Measurements from ENCODE around the gene HOXB5.

HOXB5 gene

GRCh38 chr17:48593126-48593829 is at the start of gene HOXB5:
Gene HOXB5 (minus strand): TSS chr17:48593779. CDS start chr17:48593682, 97 bp downstream.
- no peak for DNase-seq (ENCODE audit: low read depth)

- DNase-seq (ENCODE audit: low read depth): no peak
Measured at GRCh38 chr17:48642843-48643696, 49.5 kb upstream of the HOXB5 start.

GRCh38 chr17:48642059-48642842 is 48.7 kb upstream of the HOXB5 start:
- no peak for DNase-seq (ENCODE audit: low read depth)

GRCh38 chr17:48641541-48642058 is 48.0 kb upstream of the HOXB5 start:
- no peak for DNase-seq (ENCODE audit: low read depth)

GRCh38 chr17:48640858-48641180 is 47.2 kb upstream of the HOXB5 start:
- DNase-seq (ENCODE audit: low read depth): no peak

GRCh38 chr17:48639982-48640857 is 46.6 kb upstream of the HOXB5 start:
- no peak for DNase-seq (ENCODE audit: low read depth)

GRCh38 chr17:48639136-48639535 is 45.6 kb upstream of the HOXB5 start:
- DNase-seq (ENCODE audit: low read depth): no peak

- no peak for DNase-seq (ENCODE audit: low read depth)
Measured at GRCh38 chr17:48637323-48638260, 44.0 kb upstream of the HOXB5 start.

- DNase-seq (ENCODE audit: low read depth): no peak
Measured at GRCh38 chr17:48636177-48637018, 42.8 kb upstream of the HOXB5 start.

DNA sequence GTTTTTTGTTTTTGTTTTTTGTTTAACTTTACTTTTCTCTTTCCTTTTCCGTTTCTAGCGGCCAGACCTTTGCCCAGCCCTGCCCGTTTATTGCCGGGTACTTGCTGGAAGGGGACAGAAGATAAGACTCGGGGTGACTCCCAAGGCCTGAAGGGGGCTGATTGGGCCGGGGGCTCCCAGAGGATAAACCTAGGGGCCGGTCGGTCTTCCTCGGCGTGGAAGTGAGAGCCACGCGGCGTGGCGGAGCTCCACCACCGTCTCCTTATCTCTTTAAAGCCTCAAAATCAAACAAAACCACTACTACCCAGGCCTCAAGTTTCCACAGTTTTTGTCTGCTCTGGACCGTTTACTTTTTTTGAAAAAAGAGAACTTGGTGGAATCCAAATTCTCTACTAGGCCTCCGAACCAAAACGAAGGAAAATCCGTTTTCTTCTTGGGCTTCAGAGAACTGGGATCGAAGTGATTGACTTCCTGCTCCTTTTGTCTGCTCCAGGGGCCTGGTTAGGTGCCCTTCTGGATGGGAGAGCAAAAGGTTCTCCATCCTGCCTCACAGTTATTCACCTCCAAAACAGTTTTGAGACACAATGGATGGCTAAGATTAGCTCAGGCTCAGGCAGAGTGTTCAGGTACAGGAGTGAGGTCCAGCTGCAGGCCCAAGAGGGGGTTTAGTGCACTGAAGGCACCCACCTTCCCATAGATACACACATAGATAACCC is 41.1 kb upstream of the HOXB5 start:
- DNase-seq (ENCODE audit: low read depth): no peak

GRCh38 chr17:48633266-48633677 is 39.7 kb upstream of the HOXB5 start:
- DNase-seq (ENCODE audit: low read depth): no peak

GRCh38 chr17:48632579-48633265 is 39.1 kb upstream of the HOXB5 start:
- DNase-seq (ENCODE audit: low read depth): no peak

- DNase-seq (ENCODE audit: low read depth): no peak
Measured at GRCh38 chr17:48631693-48632578, 38.4 kb upstream of the HOXB5 start.

- no peak for DNase-seq (ENCODE audit: low read depth)
Measured at GRCh38 chr17:48630925-48631692, 37.5 kb upstream of the HOXB5 start.

GRCh38 chr17:48630009-48630924 is 36.7 kb upstream of the HOXB5 start:
- DNase-seq (ENCODE audit: low read depth): no peak

Data from T-helper 22 cell (primary cell).